HuH-7.5 (cell line): Measurements from ENCODE around the gene CPSF4L.

Experiments used
- DNase-seq: peaks from one replicate; pipeline ENCODE4 v3.0.0; 2011; ENCODE audit warnings: low spot score

Gene CPSF4L

DNA sequence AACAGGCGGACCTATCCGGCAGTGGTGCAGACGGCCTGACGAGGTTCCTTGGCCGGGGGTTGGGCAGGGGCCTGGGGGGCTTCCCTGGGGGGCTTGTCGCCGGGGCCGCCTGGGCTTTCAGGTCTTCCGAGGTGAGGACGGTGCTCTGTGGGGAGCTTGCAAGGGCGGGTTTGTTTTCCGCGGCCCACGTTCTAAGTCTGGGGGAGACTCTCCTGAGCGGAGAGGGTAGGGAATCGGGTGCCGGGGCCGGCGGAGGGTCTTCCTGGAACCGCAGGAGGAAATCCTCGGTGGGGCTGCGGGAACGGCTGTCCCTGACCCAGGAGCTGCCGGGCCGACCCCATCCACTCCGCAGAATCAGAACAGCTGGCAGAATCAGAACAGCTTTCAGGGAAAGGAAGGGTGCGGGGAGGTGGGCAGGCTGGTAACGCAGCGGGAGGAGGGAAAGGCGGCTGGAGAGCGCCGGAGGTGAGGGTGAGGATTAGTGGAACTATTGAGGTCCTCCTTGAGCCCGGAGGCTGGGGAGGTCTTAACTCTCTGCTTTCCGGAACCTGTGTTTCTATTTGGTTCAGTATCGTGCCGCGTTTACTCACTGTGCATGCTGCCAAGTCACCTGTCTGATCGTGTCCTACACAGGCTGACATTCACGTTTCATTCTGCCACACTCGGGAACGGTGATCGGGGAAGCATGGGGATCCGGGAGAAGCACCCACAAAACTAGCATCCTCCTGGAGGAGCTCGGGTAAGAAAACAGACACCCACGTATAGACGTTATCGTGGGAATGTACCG lies 28.9 kb downstream of the CPSF4L start:
- DNase-seq: peak; percentile 31

DNA sequence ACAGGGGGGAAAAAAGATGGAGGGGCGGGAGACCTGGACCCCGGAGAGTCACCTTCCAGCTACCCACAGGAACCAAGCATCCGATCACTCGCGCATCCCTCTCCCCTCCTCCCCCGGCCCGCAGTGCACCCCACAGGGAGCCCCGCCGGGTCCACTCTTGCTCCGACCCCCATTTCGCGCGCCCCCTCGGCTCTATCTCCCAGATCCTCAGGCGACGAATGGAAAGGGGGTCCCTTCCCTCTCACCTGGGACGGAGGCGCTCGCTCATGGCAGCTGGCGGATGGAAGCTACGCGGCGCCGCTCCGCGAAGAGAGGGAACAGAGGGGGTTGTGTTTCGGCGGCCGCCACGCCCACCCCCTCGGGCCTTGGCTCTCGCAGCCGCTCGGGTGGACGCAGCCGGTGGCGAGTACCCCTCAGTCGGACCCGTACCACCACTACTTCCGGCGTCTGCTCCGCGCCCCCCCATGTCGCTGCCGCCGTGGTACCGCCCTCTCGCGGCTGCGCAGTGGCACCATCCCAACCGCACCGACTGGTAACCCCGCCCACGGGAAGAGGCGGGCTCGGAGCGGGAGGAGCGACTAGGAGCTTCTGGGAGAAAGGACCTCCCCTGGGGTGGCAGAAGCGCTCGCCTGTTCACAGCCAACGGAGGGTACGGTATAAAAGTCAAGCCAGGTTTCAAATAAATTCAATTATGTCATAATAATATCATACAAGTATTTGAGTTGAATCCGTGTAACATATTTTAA lies 29.7 kb downstream of the CPSF4L start:
- DNase-seq: peak; percentile 85

- DNase-seq: peak; percentile 32
These were observed 30.3 kb downstream of the CPSF4L start for GRCh38 chr17:73231395-73231794.

DNA sequence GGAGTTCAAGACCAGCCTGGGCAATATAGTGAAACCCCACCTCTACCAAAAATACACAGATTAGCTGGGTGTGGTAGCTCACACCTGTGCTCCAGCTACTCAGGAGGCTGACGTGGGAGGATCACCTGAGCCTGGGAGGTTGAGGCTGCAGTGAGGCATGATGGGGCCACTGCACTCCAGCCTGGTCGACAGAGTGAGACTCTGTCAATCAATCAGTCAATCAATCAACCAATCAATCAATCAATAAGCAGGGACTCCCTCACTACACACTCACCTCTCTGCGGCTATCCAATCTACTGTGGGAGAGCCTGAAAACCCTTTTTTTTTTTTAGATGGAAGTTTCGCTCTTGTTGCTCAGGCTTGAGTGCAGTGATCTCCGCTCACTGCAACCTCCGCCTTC lies 31.6 kb downstream of the CPSF4L start:
- no peak for DNase-seq

DNA sequence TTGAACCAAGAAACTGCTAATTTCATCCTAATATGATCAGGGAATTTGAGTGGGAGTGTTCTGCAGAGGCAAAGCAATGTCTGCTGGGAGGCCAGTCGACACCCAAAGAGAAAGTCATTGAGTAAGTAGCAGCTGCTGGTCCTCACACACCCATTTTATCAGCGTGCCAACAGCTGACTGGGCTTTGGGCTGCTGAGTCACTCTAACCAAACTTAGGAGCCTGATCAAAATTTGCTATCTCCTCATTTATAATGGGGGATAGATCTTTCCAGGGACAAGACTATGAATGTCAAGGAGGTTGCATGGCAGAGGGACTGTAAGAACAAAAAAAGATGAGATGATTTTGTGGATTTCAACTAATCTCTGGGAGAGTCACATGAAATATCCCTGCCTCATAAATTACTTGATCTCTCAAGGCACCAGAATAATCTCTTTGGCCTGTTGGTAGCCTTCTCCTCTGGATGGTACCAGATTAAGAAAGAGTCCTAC lies 32.9 kb downstream of the CPSF4L start:
- DNase-seq: no peak

- DNase-seq: no peak
These were observed 33.7 kb downstream of the CPSF4L start for GRCh38 chr17:73227944-73228343.

- no peak for DNase-seq
These were observed 34.3 kb downstream of the CPSF4L start for GRCh38 chr17:73227379-73227778.

DNA sequence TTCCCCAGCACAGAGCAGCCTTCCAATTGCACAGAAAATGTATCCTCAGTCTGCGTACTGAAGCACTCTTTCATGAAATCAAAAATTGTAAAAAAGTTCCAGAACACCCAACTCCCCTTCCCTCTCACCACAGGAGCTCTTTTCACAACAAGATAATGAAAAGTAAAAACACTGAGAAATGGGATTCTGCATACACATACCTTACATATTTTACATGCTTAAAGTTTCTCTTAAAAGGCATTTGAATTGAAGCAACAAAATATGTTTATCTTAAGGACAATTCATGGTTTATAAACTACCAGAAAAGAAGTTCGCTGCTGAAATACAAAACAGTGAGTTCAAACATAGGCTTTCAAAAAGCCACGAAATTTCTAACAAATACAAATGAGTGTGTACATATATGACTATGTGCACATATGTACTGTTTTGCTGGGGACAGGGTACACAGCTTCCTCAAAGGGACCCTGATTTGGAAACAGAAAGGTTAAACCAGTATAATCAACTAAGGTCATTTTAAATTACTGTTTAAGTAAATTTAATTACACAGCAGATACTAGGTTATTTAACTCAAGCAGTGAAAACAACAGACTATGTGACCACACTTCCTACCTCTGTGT lies 35.0 kb downstream of the CPSF4L start:
- DNase-seq: no peak

- DNase-seq: no peak
These were observed 36.9 kb downstream of the CPSF4L start for GRCh38 chr17:73224663-73225305.

DNA sequence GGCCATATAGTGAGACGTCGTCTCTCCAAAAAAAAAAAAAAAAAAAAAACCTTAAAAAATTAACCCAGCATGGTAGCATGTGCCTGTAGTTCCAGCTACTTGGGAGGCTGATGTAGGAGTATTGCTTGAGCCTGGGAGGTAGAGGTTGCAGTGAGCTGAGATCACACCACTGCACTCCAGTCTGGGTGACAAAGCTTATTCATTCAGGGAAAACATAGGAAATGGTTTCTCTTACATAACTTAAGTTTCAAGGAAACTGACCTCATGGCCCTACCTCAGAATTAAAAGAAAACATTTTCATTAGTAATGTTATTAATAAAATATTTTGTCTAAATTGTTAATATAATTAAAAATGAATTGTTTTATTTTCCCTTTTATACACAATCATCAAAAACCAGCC lies 37.4 kb downstream of the CPSF4L start:
- no peak for DNase-seq

DNA sequence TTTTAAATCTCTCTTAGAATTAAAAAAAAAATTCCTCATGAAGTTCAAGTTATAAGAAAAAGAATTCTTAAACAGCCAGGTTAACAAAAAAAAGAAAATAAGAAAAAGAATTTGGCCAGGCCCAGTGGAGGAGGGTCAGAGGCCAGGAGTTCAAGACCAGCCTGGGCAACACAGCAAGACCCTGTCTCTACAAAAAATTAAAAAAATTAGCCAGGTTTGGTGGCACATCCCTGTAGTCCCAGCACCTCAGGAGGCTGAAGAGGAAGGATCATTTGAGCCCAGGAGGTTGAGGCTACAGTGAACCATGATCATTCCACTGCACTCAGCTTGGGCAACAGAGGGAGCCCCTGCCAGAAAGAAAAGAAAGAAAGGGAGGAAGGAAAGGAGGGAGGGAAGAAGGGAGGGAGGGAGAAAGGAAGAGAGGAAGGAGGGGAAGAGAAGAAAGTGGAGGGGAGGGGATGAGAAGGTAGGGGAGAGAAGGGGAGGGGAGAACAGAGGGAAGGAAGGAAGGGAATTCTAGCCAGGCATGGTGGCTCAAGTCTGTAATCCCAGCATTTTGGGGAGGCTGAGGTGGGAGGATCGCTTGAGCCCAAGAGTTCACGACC lies 38.0 kb downstream of the CPSF4L start:
- DNase-seq: no peak

GRCh38 chr17:73215447-73215846 lies 46.2 kb downstream of the CPSF4L start:
- no peak for DNase-seq

DNA sequence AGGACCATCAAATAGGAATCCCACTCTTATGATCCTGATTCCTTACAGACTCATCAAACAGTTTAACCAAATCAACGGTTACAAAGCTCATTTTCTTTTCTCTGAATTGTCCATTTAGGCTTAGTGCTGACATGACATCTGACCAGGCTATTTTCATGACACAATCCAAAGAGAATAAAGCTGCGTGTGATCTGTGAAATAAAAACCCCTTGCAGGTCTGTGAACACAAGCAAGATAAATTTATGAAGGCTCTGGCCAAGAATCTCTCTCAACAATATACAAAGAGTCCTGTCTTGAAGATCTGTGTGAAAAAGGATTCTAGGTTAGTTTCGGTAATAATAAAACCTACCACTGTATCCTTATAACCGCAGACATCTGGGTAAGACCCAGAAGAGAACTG lies 46.8 kb downstream of the CPSF4L start:
- no peak for DNase-seq

GRCh38 chr17:73214008-73214407 lies 47.7 kb downstream of the CPSF4L start:
- no peak for DNase-seq

GRCh38 chr17:73211745-73212144 lies 49.9 kb downstream of the CPSF4L start:
- DNase-seq: no peak

DNA sequence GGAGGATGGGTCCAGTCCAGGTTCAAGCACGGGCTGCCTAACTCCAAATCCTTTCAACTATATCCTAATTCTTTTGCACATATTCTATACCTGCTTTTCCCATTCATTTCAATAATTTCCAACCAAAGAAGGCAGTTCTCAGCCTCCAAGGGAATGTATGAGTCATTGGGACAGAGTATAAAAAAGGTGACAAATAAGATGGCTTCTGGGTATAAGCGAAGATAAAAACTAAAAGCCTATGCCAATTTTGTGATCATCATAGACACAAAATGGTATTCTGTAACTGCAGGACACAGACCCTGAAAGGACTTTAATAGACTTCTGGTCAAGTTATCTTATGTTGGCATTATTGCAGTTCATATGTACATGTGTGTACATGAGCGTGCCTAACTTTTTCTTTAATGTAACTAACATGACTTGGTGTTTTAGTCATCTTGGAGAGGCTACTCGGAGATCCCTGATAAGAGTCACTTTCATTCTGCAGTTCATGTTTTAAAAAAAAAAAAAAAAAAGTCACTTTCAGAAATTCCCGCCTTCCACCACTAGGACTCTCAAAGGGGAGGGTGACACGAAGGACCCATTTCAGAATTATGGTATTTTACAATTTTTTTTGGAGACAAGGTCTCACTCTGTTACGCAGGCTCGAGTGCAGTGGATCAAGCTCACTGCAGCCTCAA lies 51.5 kb downstream of the CPSF4L start:
- no peak for DNase-seq

DNA sequence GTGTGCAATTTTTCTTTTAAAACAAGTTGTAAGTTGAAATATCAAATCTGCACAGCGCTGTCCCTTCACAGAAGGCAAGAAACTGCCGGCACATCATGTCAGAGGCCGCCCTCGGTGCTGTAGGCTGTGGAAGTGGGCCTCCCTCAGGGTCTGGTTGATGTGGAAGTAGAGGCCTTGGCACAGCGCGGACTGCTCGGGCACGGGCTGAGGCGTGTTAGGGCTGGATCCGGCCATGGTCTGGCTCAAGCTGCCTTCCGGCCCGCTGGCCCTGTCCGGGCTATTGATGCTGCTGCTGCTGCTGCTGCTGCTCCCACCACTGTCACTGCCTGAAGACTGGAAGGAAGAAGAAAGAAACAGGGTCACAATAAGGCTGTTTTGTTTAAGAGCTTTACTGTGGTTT lies 52.2 kb downstream of the CPSF4L start:
- DNase-seq: no peak

DNA sequence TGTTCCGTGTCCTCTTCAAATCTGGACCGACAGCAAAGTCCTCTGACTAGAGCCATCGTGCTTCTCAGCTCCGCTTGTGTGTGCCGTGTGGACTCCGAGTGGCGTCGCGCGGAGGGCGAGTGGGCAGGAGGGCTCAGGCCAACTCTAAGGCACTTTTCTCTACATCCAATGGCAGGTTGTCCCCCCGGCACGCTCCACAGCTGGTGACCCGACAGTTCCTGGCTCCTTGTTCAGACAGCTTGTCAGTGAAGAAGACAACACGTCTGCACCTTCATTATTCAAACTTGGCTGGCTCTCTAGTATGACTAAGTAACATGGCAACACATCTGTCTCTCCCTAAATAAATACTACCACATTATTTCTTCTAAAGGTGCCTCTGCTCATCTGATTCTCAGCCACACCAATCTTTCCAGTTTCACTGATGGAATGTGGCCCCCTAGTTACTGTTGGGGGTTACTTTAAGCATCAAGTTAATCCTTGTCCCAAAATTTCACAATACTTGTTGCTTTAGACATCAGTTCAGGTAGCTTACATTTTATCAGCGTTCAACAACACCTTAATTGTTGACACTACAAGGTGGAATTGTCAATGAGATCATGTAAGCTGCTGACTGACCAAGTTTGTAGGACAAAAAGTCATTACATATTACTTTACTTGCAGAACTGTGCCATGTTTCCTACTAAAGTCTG lies 53.4 kb downstream of the CPSF4L start:
- no peak for DNase-seq

DNA sequence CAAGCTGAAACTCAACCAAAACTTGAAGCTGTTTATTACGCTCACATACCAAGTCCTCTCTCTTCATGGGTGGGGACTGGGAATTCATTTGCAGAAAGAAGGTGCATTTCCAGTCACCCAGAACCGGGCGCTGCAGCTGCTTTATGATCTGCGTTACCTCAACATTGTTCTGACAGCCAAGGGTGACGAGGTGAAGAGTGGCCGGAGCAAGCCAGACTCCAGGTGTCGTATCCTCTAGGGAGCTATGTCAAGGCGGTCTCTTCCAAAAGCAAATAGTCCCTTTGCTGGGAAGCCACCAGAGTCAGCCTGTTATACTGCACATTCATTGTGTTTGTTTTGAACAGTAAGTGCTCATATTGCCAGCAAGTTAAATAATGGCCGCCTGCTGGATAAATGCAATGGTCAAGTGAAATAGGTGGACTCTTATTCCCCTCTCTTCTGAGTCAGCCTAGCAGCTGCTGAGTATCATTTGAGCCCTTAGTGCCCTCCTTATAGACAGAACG lies 56.2 kb downstream of the CPSF4L start:
- DNase-seq: no peak

- no peak for DNase-seq
These were observed 57.7 kb downstream of the CPSF4L start for GRCh38 chr17:73203788-73204479.
